ENCODE results near the gene MACROD2. TPM values are rescaled to one million over a fixed set of nuclear protein-coding genes. Genes with fewer than 3 reads are reported as not detected.
"Not testable (repeated sequence)": the region's sequence is repeated elsewhere in the genome, so short reads cannot be mapped to it uniquely, and the experiment has no call there.

MACROD2 gene
- total RNA-seq, 1 experiment from 2014 or later: 1.6 TPM

DNA sequence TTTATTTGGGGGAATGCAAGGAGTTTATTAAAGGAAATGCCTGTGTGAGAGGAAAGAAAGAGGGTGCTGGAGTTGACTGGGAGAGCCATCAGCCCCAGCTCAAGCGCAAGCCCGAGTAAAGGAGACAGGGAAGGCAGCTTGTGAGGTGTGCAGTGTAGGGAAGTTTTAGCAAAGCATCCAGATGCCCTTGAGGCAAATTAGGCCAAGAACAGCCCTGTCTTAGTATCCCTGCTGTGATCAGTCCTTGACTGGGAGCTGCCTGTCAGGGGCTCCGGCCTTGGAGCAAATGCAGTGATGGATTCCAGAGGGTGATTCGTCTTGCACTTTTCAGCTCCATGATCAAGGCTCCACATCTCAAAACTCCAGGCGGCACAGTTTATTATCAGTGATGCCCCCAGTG lies 2016.2 kb downstream of the MACROD2 start:
- Histone ChIP-seq H4K91ac (ENCODE audit: insufficient read length, low read depth, low read length) (no peak overlapping the region), H3K79me1 (ENCODE audit: insufficient read depth, low read depth, low read length, poor library complexity, severe bottlenecking) (no peaks in the 10 kb centered on the region), H3K4me1 (ENCODE audit: insufficient read depth, low read length) (peaks cover under 1% of the 10 kb centered on the region; the same call in 1 of the 2 replicates), H3K23ac (ENCODE audit: insufficient read length, low read depth, low read length) (no peak overlapping the region), H3K18ac (ENCODE audit: insufficient read length, low read depth, low read length) (no peak overlapping the region), H4K8ac (replicated peaks; ENCODE audit: insufficient read length, low read depth, low read length) (no peak overlapping the region), H2AK5ac (ENCODE audit: insufficient read length, low read length) (no peak overlapping the region), H3K4me2 (ENCODE audit: insufficient read depth, insufficient read length, low read length) (no peak overlapping the region), H4K5ac (ENCODE audit: insufficient read length, low read depth, low read length) (no peak overlapping the region), H3K79me2 (ENCODE audit: insufficient read depth, low read length) (no peaks in the 10 kb centered on the region), H3K27me3 (ENCODE audit: insufficient read depth, low read length) (no peaks in the 10 kb centered on the region), H4K20me1 (ENCODE audit: control insufficient read depth, insufficient read depth, insufficient read length) (no peaks in the 10 kb centered on the region), H2BK15ac (ENCODE audit: low read depth, low read length) (no peak overlapping the region), H3K14ac (ENCODE audit: insufficient read depth, low read length) (no peak overlapping the region), H3K27ac (ENCODE audit: insufficient read length, low read depth, low read length) (no peak overlapping the region), H3T11ph (ENCODE audit: low read length) (no peak overlapping the region), H2BK5ac (ENCODE audit: insufficient read length, low read length) (no peak overlapping the region), H2BK120ac (ENCODE audit: low read depth, low read length, poor library complexity, severe bottlenecking) (no peak overlapping the region), H2BK12ac (ENCODE audit: insufficient read length, low read depth, low read length) (no peak overlapping the region), H3K56ac (ENCODE audit: insufficient read length, low read depth, low read length) (no peak overlapping the region), H3K9ac (ENCODE audit: extremely low read depth, insufficient read length, low read length) (no peak overlapping the region), H2AFZ (ENCODE audit: low read length) (no peak overlapping the region), H2BK20ac (ENCODE audit: low read depth, low read length, poor library complexity, severe bottlenecking) (no peak overlapping the region), H3K9me3 (ENCODE audit: control insufficient read depth, low read depth, low read length) (no peaks in the 10 kb centered on the region), H3K4ac (ENCODE audit: low read depth, low read length) (no peak overlapping the region), H3K23me2 (ENCODE audit: insufficient read length, low read depth, low read length, poor library complexity, severe bottlenecking) (no peaks in the 10 kb centered on the region)
- H3K36me3 Mint-ChIP-seq (ENCODE audit: insufficient read depth in 1 of 3, low read depth in 3 of 3): peaks cover 0 to 11% (median 2%) of the 10 kb centered on the region in 3 experiments; a peak in 5 of 7 replicates
- H3K4me1 Mint-ChIP-seq: peaks cover 8 to 10% of the 10 kb centered on the region in 2 experiments
- no peak overlapping the region for H3K4me3 Mint-ChIP-seq
- peaks cover 2% of the 10 kb centered on the region; the same call in 1 of the 2 replicates for H3K27me3 Mint-ChIP-seq (ENCODE audit: low read depth)
- TF ChIP-seq, protein P1, sequence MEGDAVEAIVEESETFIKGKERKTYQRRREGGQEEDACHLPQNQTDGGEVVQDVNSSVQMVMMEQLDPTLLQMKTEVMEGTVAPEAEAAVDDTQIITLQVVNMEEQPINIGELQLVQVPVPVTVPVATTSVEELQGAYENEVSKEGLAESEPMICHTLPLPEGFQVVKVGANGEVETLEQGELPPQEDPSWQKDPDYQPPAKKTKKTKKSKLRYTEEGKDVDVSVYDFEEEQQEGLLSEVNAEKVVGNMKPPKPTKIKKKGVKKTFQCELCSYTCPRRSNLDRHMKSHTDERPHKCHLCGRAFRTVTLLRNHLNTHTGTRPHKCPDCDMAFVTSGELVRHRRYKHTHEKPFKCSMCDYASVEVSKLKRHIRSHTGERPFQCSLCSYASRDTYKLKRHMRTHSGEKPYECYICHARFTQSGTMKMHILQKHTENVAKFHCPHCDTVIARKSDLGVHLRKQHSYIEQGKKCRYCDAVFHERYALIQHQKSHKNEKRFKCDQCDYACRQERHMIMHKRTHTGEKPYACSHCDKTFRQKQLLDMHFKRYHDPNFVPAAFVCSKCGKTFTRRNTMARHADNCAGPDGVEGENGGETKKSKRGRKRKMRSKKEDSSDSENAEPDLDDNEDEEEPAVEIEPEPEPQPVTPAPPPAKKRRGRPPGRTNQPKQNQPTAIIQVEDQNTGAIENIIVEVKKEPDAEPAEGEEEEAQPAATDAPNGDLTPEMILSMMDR (conservative IDR thresholded peaks at IDR 0.05): no peak
- no CpG with 5 or more reads among the region's 5 CpGs for WGBS (ENCODE audit: extremely low coverage, insufficient read length, low lambda C conversion rate)
- H3K9me3 Mint-ChIP-seq: peaks cover 0 to 4% of the 10 kb centered on the region in 2 experiments; a peak in 1 of 5 replicates
- DNase-seq: no peak
- H3K27ac Mint-ChIP-seq: no peak overlapping the region

DNA sequence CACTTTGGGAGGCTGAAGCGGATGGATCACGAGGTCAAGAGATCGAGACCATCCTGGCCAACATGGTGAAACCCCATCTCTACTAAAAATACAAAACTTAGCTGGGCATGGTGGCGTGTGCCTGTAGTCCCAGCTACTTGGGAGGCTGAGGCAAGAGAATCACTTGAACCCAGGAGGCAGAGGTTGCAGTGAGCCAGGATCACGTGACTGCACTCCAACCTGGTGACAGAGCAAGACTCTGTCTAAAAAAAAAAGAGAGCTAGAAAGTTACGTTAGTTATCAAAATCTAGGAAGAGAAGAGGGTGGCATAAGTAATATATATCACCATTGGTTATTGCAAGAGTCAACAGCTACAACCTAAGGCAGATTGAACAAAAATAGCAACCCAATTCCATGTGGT lies 2017.6 kb downstream of the MACROD2 start:
- not testable (repeated sequence) for H2AK5ac ChIP-seq (ENCODE audit: insufficient read length, low read length); H2BK12ac ChIP-seq (ENCODE audit: insufficient read length, low read depth, low read length); H3K18ac ChIP-seq (ENCODE audit: insufficient read length, low read depth, low read length); DNase-seq; H3K4me2 ChIP-seq (ENCODE audit: insufficient read depth, insufficient read length, low read length); H3K9me3 ChIP-seq (ENCODE audit: control insufficient read depth, low read depth, low read length); H2BK120ac ChIP-seq (ENCODE audit: low read depth, low read length, poor library complexity, severe bottlenecking); H3K14ac ChIP-seq (ENCODE audit: insufficient read depth, low read length); H3K27ac ChIP-seq (ENCODE audit: insufficient read length, low read depth, low read length); H3K9me3 Mint-ChIP-seq; H3K23me2 ChIP-seq (ENCODE audit: insufficient read length, low read depth, low read length, poor library complexity, severe bottlenecking); H4K5ac ChIP-seq (ENCODE audit: insufficient read length, low read depth, low read length); H3K79me2 ChIP-seq (ENCODE audit: insufficient read depth, low read length); H2BK5ac ChIP-seq (ENCODE audit: insufficient read length, low read length); H4K8ac ChIP-seq (replicated peaks; ENCODE audit: insufficient read length, low read depth, low read length); H3K27me3 ChIP-seq (ENCODE audit: insufficient read depth, low read length); H2BK15ac ChIP-seq (ENCODE audit: low read depth, low read length); H3K23ac ChIP-seq (ENCODE audit: insufficient read length, low read depth, low read length); H2AFZ ChIP-seq (ENCODE audit: low read length); H3K4me3 Mint-ChIP-seq; H3K4me1 Mint-ChIP-seq; H3K9ac ChIP-seq (ENCODE audit: extremely low read depth, insufficient read length, low read length); H3K4ac ChIP-seq (ENCODE audit: low read depth, low read length); H3K56ac ChIP-seq (ENCODE audit: insufficient read length, low read depth, low read length); H4K20me1 ChIP-seq (ENCODE audit: control insufficient read depth, insufficient read depth, insufficient read length); H3K79me1 ChIP-seq (ENCODE audit: insufficient read depth, low read depth, low read length, poor library complexity, severe bottlenecking); H3T11ph ChIP-seq (ENCODE audit: low read length); H3K4me1 ChIP-seq (ENCODE audit: insufficient read depth, low read length); H3K27me3 Mint-ChIP-seq (ENCODE audit: low read depth); H2BK20ac ChIP-seq (ENCODE audit: low read depth, low read length, poor library complexity, severe bottlenecking); H4K91ac ChIP-seq (ENCODE audit: insufficient read length, low read depth, low read length); H3K27ac Mint-ChIP-seq
- no CpG with 5 or more reads among the region's 6 CpGs for WGBS (ENCODE audit: extremely low coverage, insufficient read length, low lambda C conversion rate)
- H3K36me3 Mint-ChIP-seq (ENCODE audit: insufficient read depth in 1 of 3, low read depth in 3 of 3): peaks cover 2 to 11% (median 3%) of the 10 kb centered on the region in 3 experiments; a peak in 4 of 7 replicates

All from H9 (cell line).